ENCODE results near the gene UIMC1. TPM values are rescaled to one million over a fixed set of nuclear protein-coding genes. Genes with fewer than 3 reads are reported as not detected.
A peak's percentile ranks its signal among the peaks of the same experiment; 100 is the strongest.

The UIMC1 gene
- total and polyA plus RNA-seq, 11 donors, result 14.8 to 40.2 (median 31.9) TPM

DNA sequence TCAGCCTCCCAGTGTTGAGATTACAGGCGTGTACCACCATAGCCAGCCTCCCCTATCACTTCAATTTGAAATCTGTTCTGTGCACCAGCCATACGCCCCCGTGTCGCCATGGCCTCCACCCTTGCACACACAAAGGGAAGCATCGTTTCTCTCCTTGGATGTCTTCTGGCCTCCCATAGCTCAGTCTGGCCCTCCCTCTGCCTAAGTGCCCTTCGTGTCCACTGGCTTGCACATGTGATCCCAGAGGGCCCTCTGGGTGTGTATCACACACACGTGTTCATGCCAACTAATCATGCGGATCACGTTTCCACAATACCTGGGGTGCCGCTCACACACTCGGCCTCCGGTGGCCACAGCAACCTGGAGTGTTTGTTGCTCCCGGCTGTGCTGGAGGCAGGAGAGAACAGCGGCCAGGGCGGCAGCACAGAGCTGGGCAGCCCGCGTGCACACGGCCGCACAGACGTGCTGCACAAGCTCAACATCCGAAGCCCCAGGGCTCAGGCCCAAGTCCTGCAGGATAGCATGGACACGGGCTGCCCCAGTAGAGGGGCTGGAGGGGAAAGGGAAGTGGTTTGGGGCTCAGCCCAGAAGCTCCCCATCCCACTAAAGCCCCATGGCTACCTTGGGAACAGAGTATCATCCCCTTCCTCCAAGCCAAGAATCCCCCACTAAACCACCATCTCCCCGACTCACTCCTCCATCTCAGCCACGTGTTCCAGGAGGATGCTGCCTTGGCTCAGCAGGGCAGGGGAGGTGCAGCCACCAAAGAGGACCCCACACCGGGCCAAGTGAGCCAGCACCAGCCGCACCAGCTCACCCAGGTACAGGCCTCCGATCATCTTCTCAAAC lies 118.3 kb downstream of the UIMC1 start:
- Histone ChIP-seq H3K27ac (no peak overlapping the region), H3K4me1 (no peaks in the 10 kb centered on the region), H3K9me3 (no peaks in the 10 kb centered on the region), H3K4me3 (no peak overlapping the region), H3K27me3 (peaks cover 0 to 9% (median 0%) of the 10 kb centered on the region in 9 donors), H3K36me3 (peaks cover 0 to 46% (median 0%) of the 10 kb centered on the region in 9 donors)
- TF ChIP-seq, protein P1, sequence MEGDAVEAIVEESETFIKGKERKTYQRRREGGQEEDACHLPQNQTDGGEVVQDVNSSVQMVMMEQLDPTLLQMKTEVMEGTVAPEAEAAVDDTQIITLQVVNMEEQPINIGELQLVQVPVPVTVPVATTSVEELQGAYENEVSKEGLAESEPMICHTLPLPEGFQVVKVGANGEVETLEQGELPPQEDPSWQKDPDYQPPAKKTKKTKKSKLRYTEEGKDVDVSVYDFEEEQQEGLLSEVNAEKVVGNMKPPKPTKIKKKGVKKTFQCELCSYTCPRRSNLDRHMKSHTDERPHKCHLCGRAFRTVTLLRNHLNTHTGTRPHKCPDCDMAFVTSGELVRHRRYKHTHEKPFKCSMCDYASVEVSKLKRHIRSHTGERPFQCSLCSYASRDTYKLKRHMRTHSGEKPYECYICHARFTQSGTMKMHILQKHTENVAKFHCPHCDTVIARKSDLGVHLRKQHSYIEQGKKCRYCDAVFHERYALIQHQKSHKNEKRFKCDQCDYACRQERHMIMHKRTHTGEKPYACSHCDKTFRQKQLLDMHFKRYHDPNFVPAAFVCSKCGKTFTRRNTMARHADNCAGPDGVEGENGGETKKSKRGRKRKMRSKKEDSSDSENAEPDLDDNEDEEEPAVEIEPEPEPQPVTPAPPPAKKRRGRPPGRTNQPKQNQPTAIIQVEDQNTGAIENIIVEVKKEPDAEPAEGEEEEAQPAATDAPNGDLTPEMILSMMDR (IDR thresholded peaks at IDR 0.05), result no peak
- no peak for TF ChIP-seq POLR2A (IDR thresholded peaks at IDR 0.05)
- peak in 1 of 5 donors; percentile 8 for DNase-seq
- 88 to 90% (median 89%) methylated on average over 22 to 27 of the region's 27 CpGs for WGBS, 4 donors
- no peak for ATAC-seq
- intact Hi-C loops (cut with DNase I), result no loop called here

DNA sequence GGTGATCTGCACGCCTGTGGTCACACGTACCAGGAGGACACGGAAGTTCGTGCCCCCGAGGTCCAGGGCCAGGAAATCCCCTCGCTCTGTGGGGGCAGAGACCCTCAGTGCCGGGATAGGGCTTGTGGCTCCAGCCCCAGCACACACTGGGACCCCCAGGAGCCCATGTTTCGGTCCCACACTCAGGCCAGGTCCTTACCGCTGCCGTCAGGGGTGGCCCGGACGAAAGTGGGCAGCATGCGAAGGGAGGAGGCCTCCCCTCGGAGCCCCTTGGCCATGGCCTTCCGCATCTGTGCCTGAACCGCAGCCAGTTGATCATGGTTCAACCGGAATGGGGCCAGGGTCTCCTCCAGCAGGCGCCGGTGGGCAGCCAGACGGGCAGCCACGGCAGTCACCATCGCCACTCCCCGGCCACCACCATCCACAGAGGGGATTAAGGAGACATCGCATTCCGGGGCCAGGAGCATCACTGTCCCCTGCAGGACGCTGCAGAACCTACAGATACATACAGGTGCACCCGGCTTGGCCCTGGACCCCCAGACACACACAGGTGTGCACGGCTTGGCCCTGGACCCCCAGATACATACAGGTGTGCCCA lies 119.2 kb downstream of the UIMC1 start:
- ATAC-seq (no peak), DNase-seq (peak in 2 of 5 donors; percentile 21 to 55)
- no peaks in the 10 kb centered on the region for H3K4me1 ChIP-seq
- no peak overlapping the region for H3K4me3 ChIP-seq
- no peak overlapping the region for H3K27ac ChIP-seq
- peaks cover 0 to 4% (median 0%) of the 10 kb centered on the region in 9 donors for H3K27me3 ChIP-seq
- whole genome bisulfite sequencing, 4 donors, result 86 to 91% (median 89%) methylated on average over 18 to 28 of the region's 28 CpGs
- H3K9me3 ChIP-seq, result no peaks in the 10 kb centered on the region
- H3K36me3 ChIP-seq, result peaks cover 0 to 46% (median 0%) of the 10 kb centered on the region in 9 donors
- intact Hi-C loops (cut with DNase I), result no loop called here
- no peak for TF ChIP-seq POLR2A (IDR thresholded peaks at IDR 0.05)
- TF ChIP-seq, protein P1 (IDR thresholded peaks at IDR 0.05), result no peak

DNA sequence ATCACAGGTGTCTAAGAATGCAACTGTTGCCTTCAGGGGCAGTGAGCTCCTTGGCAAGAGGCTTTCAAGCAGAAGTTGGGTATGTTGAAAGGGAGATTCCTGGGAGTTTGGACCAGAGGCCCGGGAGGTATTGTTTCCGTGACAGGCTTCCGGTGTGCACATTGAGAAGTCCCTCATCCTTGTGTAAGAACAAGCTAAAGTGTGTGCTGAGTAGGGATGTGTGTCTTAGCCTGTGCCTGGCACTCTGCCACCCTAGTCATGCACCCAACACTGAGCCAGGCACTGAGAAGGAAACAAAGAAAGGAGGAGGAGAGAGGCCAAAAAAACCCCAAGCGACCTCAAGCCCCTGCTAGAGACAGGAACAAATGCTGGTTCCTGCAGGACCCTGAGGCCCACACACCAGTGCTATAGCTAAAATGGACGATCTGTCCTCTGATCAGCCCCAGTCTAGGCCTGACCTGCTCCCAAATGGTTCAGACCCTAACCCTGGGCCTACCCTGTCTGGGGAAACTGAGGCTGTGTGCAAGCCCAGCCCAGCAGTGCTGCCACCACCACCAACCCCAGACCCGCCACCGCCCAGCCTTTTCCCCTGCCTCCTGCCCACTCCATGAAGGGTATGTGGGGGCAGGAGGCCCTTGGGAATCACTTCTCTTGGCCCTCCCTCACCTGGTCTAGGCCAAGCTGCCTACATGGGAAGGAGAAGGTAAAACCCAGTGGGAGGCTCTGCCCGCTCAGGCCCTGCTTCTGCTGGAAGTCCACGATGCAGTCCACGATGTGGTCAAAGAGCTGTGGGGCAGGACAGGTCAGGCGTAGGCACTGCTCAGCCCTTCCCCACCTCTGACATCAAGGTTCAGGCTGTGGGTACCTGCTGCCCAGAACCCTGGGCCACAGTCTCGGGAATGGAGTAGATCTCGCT lies 120.0 kb downstream of the UIMC1 start:
- Histone ChIP-seq H3K27ac (no peak overlapping the region), H3K27me3 (peaks cover 0 to 4% (median 0%) of the 10 kb centered on the region in 9 donors), H3K9me3 (no peaks in the 10 kb centered on the region), H3K36me3 (peaks cover 0 to 46% (median 0%) of the 10 kb centered on the region in 9 donors), H3K4me1 (no peaks in the 10 kb centered on the region), H3K4me3 (no peak overlapping the region)
- WGBS, 4 donors, result 88 to 94% (median 90%) methylated on average over 7 to 13 of the region's 13 CpGs
- DNase-seq (peak in 2 of 5 donors; percentile 3 to 42), ATAC-seq (no peak)
- TF ChIP-seq, protein P1 (IDR thresholded peaks at IDR 0.05), result no peak
- no peak for TF ChIP-seq POLR2A (IDR thresholded peaks at IDR 0.05)
- intact Hi-C loops (cut with DNase I), result no loop called here
